ENCODE results near the gene DNMT3B.

GRCh38 chr20:32842688-32843524, 80.7 kb downstream of the DNMT3B start:
- TF ChIP-seq, protein P1, sequence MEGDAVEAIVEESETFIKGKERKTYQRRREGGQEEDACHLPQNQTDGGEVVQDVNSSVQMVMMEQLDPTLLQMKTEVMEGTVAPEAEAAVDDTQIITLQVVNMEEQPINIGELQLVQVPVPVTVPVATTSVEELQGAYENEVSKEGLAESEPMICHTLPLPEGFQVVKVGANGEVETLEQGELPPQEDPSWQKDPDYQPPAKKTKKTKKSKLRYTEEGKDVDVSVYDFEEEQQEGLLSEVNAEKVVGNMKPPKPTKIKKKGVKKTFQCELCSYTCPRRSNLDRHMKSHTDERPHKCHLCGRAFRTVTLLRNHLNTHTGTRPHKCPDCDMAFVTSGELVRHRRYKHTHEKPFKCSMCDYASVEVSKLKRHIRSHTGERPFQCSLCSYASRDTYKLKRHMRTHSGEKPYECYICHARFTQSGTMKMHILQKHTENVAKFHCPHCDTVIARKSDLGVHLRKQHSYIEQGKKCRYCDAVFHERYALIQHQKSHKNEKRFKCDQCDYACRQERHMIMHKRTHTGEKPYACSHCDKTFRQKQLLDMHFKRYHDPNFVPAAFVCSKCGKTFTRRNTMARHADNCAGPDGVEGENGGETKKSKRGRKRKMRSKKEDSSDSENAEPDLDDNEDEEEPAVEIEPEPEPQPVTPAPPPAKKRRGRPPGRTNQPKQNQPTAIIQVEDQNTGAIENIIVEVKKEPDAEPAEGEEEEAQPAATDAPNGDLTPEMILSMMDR (IDR thresholded peaks at IDR 0.05) = no peak
- TF ChIP-seq POLR2A (IDR thresholded peaks at IDR 0.05) (no peak), POLR2AphosphoS5 (IDR thresholded peaks at IDR 0.05) (no peak)
